Measurements from ENCODE around the gene RTP3. TPM values are rescaled to one million over a fixed set of nuclear protein-coding genes. Genes with fewer than 3 reads are reported as not detected.

The RTP3 gene
- total and polyA plus RNA-seq, 4 donors: not detected

DNA sequence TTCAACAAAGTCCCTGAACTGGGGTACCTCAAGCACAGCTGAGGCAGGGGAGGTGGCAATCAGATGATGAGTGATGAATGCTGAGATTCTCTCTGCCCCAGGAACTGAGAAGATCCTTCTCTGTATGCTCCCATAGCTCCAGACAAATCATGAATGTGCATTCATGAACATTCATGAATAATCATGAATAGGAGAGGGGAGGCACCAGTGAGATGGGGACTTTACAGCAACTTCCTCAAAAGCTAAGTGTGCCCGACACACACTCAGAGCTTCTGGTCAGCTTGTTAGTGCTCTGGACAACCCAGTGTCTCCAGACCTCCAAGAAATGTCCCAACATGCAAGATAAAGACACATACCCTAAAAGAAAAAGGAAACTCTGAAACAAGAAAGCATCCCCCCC is 44.1 kb downstream of the RTP3 start:
- Histone ChIP-seq H3K36me3 (ENCODE audit: control insufficient read depth in 4 of 4, insufficient read depth in 4 of 4, low read length in 4 of 4) (no peaks in the 10 kb centered on the region), H3K27me3 (ENCODE audit: control insufficient read depth in 3 of 3, insufficient read depth in 3 of 3, low read length in 2 of 3) (no peaks in the 10 kb centered on the region), H3K9me3 (ENCODE audit: control insufficient read depth in 4 of 4, insufficient read depth in 3 of 4, low read length in 3 of 4) (no peaks in the 10 kb centered on the region), H3K27ac (ENCODE audit: low read depth in 1 of 2, low read length in 1 of 2) (no peak overlapping the region), H3K4me1 (ENCODE audit: control insufficient read depth in 5 of 5, insufficient read depth in 5 of 5, low read length in 5 of 5) (peaks cover 0 to 3% (median 0%) of the 10 kb centered on the region in 5 donors), H3K4me3 (no peak overlapping the region), H3K9ac (ENCODE audit: insufficient read depth in 1 of 2, low read length in 2 of 2) (no peak overlapping the region)
- TF ChIP-seq, protein P1, sequence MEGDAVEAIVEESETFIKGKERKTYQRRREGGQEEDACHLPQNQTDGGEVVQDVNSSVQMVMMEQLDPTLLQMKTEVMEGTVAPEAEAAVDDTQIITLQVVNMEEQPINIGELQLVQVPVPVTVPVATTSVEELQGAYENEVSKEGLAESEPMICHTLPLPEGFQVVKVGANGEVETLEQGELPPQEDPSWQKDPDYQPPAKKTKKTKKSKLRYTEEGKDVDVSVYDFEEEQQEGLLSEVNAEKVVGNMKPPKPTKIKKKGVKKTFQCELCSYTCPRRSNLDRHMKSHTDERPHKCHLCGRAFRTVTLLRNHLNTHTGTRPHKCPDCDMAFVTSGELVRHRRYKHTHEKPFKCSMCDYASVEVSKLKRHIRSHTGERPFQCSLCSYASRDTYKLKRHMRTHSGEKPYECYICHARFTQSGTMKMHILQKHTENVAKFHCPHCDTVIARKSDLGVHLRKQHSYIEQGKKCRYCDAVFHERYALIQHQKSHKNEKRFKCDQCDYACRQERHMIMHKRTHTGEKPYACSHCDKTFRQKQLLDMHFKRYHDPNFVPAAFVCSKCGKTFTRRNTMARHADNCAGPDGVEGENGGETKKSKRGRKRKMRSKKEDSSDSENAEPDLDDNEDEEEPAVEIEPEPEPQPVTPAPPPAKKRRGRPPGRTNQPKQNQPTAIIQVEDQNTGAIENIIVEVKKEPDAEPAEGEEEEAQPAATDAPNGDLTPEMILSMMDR (IDR thresholded peaks at IDR 0.05; ENCODE audit: control extremely low read depth, extremely low read depth): no peak
- DNase-seq: no peak
- ATAC-seq (ENCODE audit: insufficient read depth, low FRiP score): no peak
- 42 to 65% methylated on average over 1 of the region's 1 CpG for WGBS, 2 donors

DNA sequence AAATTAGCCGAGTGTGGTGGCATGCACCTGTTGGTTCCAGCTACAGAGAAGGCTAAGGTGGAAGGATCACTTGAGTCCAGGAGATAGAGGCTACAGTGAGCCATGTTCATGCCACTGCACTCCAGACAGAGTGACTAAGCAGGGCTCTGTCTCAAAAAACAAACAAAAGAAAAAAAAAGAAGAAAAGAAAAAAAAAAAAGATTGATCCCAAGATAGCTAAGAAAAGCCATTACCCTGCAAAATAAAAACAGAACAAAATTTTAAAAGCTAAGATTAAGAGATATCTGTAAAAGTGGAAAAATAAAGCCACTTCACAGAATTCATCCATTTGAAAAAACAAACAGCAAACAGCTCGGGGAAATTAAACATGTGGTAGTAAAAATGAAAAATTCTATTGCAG is 44.6 kb downstream of the RTP3 start:
- Histone ChIP-seq H3K27ac (ENCODE audit: low read depth in 1 of 2, low read length in 1 of 2) (no peak overlapping the region), H3K4me1 (ENCODE audit: control insufficient read depth in 5 of 5, insufficient read depth in 5 of 5, low read length in 5 of 5) (peaks cover 0 to 3% (median 0%) of the 10 kb centered on the region in 5 donors), H3K27me3 (ENCODE audit: control insufficient read depth in 3 of 3, insufficient read depth in 3 of 3, low read length in 2 of 3) (no peaks in the 10 kb centered on the region), H3K4me3 (no peak overlapping the region), H3K9me3 (ENCODE audit: control insufficient read depth in 4 of 4, insufficient read depth in 3 of 4, low read length in 3 of 4) (no peaks in the 10 kb centered on the region), H3K9ac (ENCODE audit: insufficient read depth in 1 of 2, low read length in 2 of 2) (no peak overlapping the region), H3K36me3 (ENCODE audit: control insufficient read depth in 4 of 4, insufficient read depth in 4 of 4, low read length in 4 of 4) (no peaks in the 10 kb centered on the region)
- 82 to 90% methylated on average over 2 of the region's 2 CpGs for WGBS, 2 donors
- no peak for DNase-seq
- ATAC-seq (ENCODE audit: insufficient read depth, low FRiP score): no peak
- TF ChIP-seq, protein P1 (IDR thresholded peaks at IDR 0.05; ENCODE audit: control extremely low read depth, extremely low read depth): no peak

DNA sequence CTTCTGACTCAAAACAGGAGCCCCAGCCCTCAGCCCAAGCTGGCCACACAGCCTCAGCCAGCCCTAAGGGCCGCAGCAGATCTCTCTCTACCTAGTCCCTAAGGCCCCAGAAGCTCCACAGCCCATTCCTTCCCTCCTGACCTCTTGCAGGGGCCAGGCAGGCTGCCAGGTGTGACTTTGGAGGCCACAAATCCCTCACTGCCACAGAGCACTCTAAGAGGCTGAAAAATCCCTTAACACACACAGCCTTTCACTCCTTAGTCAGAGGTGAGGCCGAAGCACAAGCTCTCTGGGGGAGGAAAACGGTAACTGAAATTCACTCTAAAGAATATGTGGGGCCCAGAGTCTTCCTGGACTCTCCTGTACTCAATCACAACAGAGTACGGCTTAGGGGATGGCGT is 45.0 kb downstream of the RTP3 start:
- DNase-seq: no peak
- Histone ChIP-seq H3K27ac (ENCODE audit: low read depth in 1 of 2, low read length in 1 of 2) (no peak overlapping the region), H3K4me1 (ENCODE audit: control insufficient read depth in 5 of 5, insufficient read depth in 5 of 5, low read length in 5 of 5) (peaks cover 0 to 3% (median 0%) of the 10 kb centered on the region in 5 donors), H3K36me3 (ENCODE audit: control insufficient read depth in 4 of 4, insufficient read depth in 4 of 4, low read length in 4 of 4) (no peaks in the 10 kb centered on the region), H3K4me3 (no peak overlapping the region), H3K27me3 (ENCODE audit: control insufficient read depth in 3 of 3, insufficient read depth in 3 of 3, low read length in 2 of 3) (no peaks in the 10 kb centered on the region), H3K9ac (ENCODE audit: insufficient read depth in 1 of 2, low read length in 2 of 2) (no peak overlapping the region), H3K9me3 (ENCODE audit: control insufficient read depth in 4 of 4, insufficient read depth in 3 of 4, low read length in 3 of 4) (no peaks in the 10 kb centered on the region)
- WGBS, 2 donors: 85 to 93% methylated on average over 5 of the region's 5 CpGs
- TF ChIP-seq, protein P1 (IDR thresholded peaks at IDR 0.05; ENCODE audit: control extremely low read depth, extremely low read depth): no peak
- no peak for ATAC-seq (ENCODE audit: insufficient read depth, low FRiP score)
